ENCODE data around the gene ERICH2.

The ERICH2 gene

DNA sequence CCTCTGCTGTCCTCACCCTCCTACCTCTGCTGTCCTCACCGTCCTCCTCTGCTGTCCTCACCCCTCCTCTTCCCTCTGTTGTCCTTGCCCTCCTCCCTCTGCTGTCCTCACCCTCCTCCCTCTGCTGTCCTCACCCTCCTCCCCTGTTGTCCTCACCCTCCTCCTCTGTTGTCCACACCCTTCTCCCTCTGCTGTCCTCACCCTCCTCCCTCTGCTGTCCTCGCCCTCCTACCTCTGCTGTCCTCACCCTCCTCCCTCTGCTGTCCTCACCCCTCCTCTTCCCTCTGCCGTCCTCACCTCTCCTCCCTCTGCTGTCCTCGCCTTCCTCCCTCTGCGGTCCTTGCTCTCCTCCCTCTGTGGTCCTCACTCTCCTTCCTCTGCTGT is 58.3 kb downstream of the ERICH2 start:
- H3K4me3 ChIP-seq (replicated peaks; ENCODE audit: low read depth, low read length) = no peak overlapping the region
- TF ChIP-seq, protein P1, sequence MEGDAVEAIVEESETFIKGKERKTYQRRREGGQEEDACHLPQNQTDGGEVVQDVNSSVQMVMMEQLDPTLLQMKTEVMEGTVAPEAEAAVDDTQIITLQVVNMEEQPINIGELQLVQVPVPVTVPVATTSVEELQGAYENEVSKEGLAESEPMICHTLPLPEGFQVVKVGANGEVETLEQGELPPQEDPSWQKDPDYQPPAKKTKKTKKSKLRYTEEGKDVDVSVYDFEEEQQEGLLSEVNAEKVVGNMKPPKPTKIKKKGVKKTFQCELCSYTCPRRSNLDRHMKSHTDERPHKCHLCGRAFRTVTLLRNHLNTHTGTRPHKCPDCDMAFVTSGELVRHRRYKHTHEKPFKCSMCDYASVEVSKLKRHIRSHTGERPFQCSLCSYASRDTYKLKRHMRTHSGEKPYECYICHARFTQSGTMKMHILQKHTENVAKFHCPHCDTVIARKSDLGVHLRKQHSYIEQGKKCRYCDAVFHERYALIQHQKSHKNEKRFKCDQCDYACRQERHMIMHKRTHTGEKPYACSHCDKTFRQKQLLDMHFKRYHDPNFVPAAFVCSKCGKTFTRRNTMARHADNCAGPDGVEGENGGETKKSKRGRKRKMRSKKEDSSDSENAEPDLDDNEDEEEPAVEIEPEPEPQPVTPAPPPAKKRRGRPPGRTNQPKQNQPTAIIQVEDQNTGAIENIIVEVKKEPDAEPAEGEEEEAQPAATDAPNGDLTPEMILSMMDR (IDR thresholded peaks at IDR 0.05; ENCODE audit: low read length, missing control alignments) = no peak
- no peak for DNase-seq (ENCODE audit: low read depth)

DNA sequence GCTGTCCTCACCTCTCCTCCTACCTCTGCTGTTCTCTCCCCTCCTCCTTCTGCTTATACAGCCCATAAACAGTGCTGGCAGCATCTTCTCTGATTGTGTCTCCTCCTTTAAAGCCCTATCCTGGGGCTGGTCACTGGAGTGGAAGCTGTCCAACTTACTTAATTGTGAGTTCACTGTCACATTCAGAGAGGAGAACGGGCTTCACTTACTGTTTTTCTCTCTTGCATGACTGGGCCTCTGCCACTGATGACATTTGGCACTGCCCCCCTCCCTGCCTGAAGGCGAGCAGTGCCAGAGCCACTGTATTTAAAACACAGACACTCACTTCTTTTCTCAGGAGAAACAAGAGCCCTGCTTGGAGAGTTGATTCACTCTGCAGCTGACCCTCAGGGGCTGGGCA is 58.9 kb downstream of the ERICH2 start:
- DNase-seq (ENCODE audit: low read depth) = no peak
- no peak overlapping the region for H3K4me3 ChIP-seq (replicated peaks; ENCODE audit: low read depth, low read length)
- TF ChIP-seq, protein P1 (IDR thresholded peaks at IDR 0.05; ENCODE audit: low read length, missing control alignments) = no peak

- DNase-seq (ENCODE audit: low read depth) = no peak
- TF ChIP-seq, protein P1 (IDR thresholded peaks at IDR 0.05; ENCODE audit: low read length, missing control alignments) = no peak
- no peak overlapping the region for H3K4me3 ChIP-seq (replicated peaks; ENCODE audit: low read depth, low read length)
Observed at GRCh38 chr2:170830166-170830565, 60.0 kb downstream of the ERICH2 start.

DNA sequence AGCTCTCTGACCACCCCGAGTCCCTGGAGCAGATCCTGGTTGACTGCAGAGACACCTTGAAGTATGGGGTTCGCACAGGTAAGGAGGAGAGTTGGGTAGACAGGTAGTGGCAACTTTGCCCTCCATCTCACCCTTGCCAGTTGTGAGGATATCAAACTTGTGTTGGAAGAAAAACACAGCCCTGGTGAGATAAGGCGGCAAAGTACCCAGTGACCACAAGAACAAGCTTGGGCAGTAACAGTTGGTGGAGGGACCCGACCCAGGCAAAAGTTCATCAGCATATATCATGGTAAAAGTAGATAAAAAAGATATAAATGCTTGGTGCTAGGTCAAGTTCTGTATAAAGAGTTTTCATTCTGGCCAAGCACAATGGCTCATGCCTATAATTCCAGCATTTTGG is 60.9 kb downstream of the ERICH2 start:
- DNase-seq (ENCODE audit: low read depth) = no peak
- no peak overlapping the region for H3K4me3 ChIP-seq (replicated peaks; ENCODE audit: low read depth, low read length)
- TF ChIP-seq, protein P1 (IDR thresholded peaks at IDR 0.05; ENCODE audit: low read length, missing control alignments) = no peak

- no peak for DNase-seq (ENCODE audit: low read depth)
- TF ChIP-seq, protein P1 (IDR thresholded peaks at IDR 0.05; ENCODE audit: low read length, missing control alignments) = no peak
- H3K4me3 ChIP-seq (replicated peaks; ENCODE audit: low read depth, low read length) = no peak overlapping the region
Observed at GRCh38 chr2:170836027-170836426, 65.8 kb downstream of the ERICH2 start.

DNA sequence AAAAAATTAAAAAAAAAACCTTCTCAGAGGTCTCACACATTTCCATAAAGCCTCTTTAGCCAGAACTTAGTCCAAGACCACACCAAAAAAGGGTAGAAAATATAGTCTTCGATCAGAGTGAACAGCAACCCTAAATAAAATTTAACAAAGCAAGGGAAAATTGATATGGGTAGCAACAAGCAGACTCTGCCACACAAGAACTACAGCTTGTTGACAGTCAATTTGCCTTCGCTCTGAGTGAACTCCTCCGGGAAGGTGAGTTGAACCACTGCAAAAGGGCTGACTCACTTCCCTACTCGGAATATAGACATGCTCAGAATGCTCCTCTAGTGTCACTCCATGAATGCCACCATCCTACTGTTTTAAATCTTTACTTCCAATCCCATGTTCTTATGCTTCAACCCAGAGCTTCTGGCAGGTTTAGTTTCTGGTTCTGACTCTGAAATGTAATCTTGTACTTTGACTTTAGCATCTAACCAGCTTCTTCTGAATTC is 70.6 kb downstream of the ERICH2 start:
- no peak overlapping the region for H3K4me3 ChIP-seq (replicated peaks; ENCODE audit: low read depth, low read length)
- TF ChIP-seq, protein P1 (IDR thresholded peaks at IDR 0.05; ENCODE audit: low read length, missing control alignments) = no peak
- no peak for DNase-seq (ENCODE audit: low read depth)

DNA sequence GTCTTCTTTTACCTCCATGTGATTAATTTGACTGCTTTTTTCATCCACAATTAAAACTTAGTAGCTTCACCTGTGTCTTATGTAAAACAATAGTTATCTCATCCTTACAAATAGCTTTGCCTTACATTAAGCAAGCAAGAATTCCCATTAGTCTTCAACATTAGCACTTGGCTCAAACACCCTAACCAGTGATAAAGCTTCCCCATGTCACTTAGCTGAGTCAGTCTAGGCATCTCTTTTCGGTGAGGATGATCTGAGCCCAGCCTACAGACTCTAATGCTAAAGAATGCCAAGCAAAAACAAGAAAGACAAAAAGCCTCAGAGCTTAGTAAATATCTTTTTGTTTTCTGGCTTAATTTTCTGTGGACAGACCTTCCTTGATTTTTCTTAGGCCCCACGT is 72.6 kb downstream of the ERICH2 start:
- H3K4me3 ChIP-seq (replicated peaks; ENCODE audit: low read depth, low read length) = no peak overlapping the region
- TF ChIP-seq, protein P1 (IDR thresholded peaks at IDR 0.05; ENCODE audit: low read length, missing control alignments) = no peak
- no peak for DNase-seq (ENCODE audit: low read depth)

Measured in fibroblast of pulmonary artery (primary cell).